Activated effector memory CD4-positive, alpha-beta T cell treated with Interleukin-2 at 50 U/mL for 16 hours (primary cell): Measurements from ENCODE around the gene JCAD.
"Not testable (repeated sequence)": the region's sequence is repeated elsewhere in the genome, so short reads cannot be mapped to it uniquely, and the experiment has no call there.

ENCODE experiments used
- DNase-seq: peaks from one replicate; pipeline ENCODE4 v3.0.0-alpha.2; 2020

Gene JCAD

DNA sequence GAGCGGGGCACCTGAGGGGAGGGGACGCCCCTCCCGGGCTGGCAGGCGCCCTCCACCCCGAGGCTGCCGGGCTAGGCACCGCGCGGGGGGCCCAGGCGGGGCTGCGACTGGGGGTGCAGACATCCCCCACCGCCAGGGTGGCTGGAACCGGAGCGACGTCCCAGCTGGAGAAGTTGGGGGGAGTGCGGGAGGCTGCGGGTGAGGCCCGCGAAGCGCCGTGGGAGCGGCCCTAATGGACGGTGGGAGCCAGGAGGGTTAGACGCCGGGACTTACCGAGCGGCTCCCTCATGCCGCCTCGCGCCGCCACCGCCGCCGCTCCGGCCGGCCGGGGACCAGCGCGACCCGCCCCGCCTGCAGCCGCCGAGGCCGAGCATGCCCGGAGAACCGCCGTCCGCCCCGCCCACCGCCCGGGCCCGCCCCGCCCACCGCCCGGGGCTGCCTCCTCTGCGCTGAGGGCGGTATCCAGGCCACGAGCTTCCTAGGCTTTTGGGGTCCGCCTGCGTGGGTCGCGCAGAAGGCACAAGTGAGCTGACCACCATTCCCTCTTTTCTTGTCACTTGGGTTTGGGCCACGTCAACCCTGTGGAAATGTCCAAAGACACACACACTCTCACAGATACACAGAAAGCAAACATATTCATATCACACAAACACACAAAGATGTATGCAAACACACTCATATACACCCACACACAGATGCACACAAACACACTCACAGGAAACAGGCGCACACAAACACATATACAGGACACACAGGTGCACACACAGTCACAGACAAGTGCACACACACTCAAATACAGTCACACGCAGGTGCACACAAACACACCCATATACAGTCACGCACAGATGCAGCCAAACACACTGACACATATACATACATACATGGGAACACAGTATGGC, at the start of gene JCAD:
Gene JCAD (minus strand): TSS at position 378 of the 899 bp plus-strand sequence. CDS start 11,774 bp downstream, outside the sequence.
- DNase-seq: no peak

GRCh38 chr10:30106987-30107386, 47.6 kb upstream of the JCAD start:
- no peak for DNase-seq

- no peak for DNase-seq
Observed at GRCh38 chr10:30103595-30104320, 44.4 kb upstream of the JCAD start.

DNA sequence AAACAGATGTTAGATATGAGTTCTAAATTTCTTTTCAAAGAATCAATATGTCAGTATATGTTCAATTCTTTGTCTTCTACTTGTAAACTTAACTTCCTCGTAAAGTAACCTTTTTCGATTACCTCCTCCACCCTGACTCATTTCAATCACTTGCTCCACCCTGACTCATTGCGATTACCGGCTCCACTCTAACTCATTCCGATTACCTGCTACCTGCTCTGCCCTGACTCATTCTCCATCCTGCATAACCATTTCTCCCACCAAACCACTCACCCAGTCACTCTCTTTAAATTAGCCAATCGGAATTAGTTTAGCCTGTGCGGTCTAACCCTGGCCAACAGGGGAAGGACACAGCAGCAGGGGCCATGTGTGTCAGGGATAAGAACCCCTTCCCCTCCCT, 40.3 kb upstream of the JCAD start:
- DNase-seq: not testable (repeated sequence)

DNA sequence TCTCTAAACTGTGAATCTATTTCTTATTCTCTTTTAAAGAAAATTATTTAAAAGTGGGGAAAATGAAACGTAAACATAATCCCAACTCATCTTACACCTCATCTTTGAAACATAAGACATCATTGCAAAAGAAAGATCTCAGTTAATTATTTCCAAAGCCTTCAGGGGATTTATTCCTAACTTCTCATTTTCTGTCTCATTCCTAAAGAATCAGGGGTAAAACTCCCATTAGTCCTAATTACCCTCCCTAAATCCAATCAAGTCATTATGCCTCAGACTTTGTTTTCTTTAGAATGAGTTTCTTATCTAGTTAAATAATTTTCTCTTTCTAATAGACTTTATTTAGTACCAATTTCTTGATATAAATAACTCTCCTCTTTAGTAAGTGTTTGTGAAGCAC, 39.7 kb upstream of the JCAD start:
- no peak for DNase-seq

DNA sequence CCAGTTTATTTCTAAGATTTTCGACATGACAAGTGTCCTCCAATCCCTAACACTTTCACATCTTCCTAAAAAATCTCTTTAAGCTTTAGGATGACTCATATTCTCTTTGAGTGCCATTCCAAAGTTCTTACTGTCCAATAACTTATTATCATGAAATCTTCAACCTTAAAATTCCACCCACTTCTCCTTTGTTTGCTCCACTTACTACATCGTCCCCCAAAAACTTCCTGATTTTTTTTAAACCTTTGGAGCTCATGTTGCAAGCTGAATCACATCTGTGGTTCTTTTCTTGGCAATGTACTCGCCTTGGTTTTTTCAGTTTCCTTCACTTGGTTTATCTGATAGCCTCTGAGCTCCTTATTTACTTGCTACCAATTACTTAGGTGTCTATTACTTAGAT, 39.2 kb upstream of the JCAD start:
- DNase-seq: no peak

DNA sequence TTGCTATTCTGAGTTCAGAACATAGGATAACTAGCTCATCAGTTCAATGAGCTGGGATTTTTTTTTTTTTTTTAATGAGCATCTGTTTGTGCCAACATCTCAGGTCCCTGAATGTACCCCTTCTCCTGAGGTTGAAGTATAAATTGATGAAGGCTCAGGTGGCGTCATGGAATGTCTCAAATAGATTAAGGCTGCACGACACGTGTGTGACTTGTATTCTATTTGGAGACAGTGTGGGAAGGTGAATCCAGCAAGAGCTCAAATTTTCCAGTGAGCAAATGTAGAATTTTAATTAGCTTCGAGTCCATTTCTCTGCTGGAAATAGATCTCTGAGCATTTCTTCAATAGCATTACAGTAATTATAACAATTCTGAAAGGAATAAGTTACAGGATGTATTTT, 37.2 kb upstream of the JCAD start:
- no peak for DNase-seq

DNA sequence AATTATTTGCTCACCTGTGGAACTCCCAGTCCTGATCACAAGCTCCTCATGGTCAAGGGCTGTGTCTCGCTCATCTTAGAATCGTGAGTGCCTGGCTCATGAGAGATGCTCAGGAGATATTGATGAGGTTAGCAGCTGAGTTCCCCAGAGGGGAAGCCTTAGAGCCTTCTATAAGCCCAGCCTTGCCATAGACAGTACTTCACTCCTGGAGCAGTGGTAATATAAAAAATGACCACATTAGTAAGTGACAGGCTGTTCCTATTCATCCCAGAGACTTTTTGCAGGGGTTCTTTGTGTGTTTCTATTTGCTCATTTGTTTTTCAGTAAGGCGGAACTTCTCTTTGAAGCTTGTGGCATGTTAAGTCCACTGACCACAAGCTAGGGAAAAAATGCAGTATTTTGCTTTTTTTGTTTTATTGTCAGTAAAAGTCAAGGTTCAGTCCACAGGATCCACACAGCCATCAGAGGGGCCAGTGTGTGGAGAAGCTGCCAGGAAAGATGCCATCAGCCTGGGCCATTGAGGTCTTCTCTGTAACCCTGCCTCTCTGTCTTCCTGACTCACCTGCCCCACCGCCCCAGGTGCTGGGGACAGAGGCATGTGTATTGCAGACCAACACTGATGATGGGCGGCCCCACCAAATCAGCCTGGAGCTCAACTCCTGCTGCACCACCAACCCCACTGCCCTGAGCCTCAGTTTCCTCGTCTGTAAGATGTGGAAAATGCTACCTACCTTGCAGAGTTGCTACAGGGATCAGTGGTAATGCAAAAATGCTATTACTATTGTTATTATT, 36.4 kb upstream of the JCAD start:
- no peak for DNase-seq

GRCh38 chr10:30094601-30095000, 35.2 kb upstream of the JCAD start:
- no peak for DNase-seq

GRCh38 chr10:30093303-30093950, 34.0 kb upstream of the JCAD start:
- DNase-seq: no peak

GRCh38 chr10:30092151-30092790, 32.9 kb upstream of the JCAD start:
- no peak for DNase-seq

DNA sequence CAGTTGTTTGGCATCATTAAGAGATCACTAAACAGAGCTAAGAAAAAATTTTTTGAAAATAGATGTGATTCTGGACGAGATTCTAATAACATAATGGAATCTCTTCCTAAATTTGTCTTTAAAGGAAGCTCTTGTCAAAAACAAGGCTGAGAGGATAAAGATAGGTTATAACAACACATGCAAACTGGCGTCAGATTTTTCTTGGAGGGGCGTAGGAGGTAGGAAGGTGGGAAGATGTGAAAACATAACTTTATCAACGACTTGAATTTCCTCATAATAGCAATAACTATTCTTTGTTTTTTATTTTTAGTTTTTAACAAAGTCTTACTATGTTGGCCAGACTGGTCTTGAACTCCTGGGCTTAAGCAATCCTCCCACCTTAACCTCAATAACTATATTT, 31.8 kb upstream of the JCAD start:
- no peak for DNase-seq

DNA sequence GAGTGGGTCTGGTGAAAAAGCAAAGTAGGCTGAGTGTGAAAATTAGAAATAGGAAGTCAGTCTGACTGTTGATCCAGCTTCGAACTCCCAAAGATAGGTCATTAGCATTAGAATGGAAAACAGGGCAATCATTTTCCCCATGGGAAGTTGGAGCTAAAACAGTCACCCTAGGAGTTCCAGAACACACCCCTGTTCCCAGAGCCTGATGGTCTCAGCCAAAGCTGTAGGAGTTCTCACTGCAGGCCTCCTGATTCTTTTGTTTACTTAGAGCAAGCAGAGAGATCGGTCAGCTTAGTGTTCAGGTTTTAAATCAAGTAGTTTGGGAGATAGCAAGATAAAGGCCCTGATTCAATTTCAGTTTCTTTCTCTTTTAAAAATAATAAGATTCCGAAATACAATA, 28.8 kb upstream of the JCAD start:
- DNase-seq: no peak

- DNase-seq: no peak
Observed at GRCh38 chr10:30083934-30084333, 24.5 kb upstream of the JCAD start.

DNA sequence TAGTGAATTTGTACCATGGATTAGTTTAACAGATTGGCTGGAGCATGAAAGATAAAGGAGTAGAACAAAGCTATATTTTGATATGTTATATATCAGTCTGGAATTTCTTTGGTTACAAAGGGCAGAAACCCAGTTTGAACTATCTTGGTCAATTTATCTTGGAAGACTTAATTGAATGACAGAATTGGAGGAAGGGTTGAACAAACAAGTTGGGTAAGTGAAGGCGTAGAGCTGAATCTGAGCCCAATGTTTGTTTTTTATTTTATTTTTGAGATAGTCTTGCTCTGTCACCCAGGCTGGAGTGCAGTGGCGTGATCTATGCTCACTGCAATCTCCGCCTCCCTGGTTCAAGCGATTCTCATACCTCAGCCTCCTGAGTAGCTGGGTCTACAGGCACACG, 21.8 kb upstream of the JCAD start:
- DNase-seq: no peak

DNA sequence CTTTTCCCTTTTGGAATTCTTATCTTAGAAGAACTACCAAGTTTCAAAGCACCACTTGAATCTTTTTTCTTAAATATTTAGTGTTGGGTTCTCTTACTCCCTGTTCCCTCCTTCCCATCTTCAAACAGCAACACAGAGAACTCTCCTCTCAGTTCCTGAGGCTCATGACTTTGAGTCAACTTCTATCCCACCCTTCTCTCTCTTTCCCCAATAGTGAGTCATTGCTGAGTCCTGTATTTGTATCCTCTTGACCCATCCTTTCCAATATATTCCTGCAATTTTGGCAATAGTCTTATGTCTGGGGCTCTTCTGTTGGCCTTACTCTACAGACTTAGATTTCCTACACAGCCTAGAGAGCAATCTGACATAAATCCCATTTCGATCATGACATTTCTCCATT, 20.8 kb upstream of the JCAD start:
- no peak for DNase-seq

DNA sequence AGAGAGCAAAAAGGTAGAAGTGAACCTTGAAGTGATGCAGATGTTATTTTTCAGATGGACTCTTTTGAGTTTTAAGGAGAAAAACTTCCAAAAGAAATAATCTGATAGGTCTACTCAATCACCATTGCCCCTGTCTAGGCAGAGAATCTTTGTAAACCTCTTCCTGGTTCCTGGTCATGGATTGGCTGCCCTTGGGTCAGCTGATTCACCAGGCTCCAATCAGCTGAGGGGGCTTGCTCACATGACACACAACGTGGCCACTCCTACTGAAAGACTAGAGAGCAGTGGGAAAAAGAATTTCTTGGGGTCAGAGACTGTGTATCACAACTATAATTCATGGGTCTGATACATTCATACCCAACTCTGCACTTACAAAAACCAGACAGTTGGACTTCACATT, 20.0 kb upstream of the JCAD start:
- no peak for DNase-seq

- no peak for DNase-seq
Observed at GRCh38 chr10:30075481-30075880, 16.1 kb upstream of the JCAD start.

GRCh38 chr10:30074933-30075332, 15.5 kb upstream of the JCAD start:
- DNase-seq: no peak

DNA sequence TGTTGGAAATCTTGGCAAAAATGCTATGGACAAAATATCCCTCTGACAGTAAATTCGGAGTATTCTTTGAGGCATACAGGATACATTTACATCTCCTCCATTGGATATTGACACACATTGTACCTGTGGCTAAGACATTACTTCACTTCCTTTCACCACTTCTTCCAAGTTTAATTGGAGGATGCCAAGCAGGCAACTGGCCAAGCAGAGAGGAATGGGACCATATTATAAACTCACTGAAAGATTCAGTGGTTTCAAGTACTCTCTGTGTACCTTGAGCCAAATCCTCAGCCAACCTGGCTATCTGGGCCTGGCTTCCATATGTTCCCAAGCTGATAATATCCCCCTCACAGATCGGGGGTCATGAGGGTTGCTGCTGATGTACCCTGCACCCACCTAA, 14.7 kb upstream of the JCAD start:
- no peak for DNase-seq

DNA sequence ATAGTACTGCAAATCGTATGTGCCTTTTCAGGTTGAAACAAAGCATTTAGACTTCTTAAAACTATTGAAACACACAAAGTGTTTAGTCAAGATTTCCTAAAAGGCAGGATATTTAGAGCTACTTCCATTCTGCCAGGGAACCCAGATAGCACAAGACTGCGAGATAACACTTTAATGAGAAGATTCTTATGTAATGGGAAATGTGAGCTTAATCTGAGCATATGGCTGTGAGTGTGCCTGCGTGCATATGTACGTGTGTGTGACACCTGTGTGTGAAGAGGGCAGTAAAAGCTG, 14.3 kb upstream of the JCAD start:
- no peak for DNase-seq

DNA sequence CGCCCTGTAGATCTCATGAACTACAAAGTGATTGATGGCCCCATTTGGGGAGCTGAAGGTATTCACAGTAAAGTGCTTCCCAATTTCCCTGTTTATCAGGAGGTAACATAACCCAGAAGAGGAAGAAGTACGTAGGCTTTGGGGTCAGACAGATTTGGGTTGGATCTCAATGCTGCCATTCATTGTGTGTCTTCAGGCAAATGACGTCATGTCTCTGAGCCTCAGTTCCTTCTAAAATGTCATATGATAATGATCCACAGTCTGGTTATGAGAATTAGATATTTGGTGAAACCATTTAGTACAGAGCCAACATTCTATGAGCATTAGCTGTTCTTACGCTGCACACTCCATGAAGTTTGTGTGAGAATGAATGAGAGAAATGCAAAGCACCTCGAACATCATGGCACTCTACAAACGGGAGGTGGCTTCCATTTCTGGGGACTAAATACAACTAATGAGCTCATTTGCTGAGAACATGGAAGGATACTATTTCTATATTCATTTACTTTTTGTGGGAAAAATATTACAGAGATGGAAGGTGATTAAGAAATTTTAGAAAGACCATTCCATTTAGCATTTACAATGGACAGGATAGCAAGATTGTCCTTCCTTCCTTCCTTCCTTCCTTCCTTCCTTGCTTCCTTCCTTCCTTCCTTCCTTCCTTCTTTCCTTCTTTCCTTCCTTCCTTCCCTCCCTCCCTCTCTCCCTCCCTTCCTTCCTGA, 13.8 kb upstream of the JCAD start:
- DNase-seq: no peak
